ACHN (cell line): ENCODE measurements around the gene EMID1.
A peak's percentile ranks its signal among the peaks of the same experiment; 100 is the strongest.
"Not testable (repeated sequence)": the region's sequence is repeated elsewhere in the genome, so short reads cannot be mapped to it uniquely, and the experiment has no call there.

Source experiments
- DNase-seq: peaks from one replicate; pipeline ENCODE4 v3.0.0-alpha.2; 2015
- in situ Hi-C: cut with HindIII; loops from 2 replicates; pipeline ENCODE4 v1.10.0; 2017; ENCODE audit warnings: low sequenced_read_pairs, low pct_ligation_motif_present, low pct_unique_long_range_greater_than_20kb

EMID1 gene

DNA sequence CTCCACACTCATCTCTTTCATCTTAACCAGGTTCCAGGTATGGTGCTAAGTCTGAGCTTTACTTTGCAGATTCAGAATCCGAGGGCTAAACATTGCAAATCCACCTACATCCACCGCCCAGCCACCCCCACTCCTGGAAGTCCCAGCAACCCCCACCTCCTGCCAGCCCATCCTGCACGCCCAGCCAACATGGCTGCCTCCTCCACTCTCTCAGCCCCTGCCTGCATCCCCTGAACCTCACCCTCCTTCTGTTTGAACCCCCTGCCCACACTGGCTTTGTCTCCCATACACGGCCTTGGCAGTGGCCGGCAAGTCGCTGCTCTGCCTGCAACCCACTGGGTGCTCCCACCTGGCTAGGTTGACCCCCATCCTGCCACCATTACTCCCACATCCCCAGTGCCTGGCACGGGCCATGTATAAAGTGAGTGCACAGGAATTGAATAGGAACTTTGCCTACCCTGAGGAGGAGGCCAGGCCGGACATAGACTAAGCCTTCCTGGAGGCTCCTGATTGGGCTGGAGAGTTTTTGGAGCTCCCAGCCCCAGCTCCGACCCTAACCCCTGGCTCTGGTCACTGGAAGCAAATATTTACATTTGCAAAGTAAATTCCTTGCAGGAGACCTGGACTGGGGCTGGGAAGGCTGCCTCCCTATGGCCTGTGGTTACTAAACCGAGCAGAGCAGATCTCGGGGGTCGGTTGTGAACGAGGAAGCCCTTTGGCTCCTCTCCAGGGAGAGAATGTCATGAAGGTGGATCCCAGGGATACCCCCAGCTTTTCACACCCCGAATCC is 14.4 kb downstream of the EMID1 start:
- in situ Hi-C loops = no loop called here
- no peak for DNase-seq

DNA sequence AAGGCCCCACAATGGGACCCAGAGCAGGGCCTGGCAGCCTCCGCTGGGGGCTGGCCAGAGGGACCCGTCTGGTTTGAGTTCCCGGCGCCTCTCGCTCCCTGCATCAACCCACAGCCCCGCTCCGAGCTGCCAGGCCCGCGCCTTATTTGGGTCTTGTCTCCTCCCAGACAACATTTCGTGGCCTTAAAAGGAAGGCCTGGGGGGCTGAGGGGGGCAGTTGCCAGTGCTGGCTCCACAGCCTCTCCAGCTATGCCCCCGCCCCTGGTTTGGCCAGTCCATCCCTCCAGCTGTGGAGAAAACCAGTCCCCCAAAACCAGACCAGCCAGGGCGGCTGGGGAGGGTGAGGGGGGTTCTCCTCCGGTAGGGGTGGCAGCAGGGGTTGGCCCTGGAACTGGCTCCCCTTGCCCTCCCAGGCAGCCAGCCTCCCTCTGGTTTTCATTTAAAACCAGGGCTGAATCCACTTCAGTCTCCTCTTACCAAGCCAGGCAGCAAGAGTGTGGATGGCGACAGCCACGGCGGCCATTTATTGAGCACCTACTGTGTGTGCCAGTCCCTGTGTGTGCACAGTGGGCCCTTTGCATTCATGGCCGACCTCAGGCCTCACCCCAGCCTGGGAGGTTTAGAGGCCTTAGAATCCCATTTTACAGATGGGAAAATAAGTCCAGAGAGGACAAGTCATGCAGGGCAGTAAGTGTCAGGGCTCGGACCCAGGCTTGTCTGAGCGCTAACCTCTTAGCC is 18.6 kb downstream of the EMID1 start:
- in situ Hi-C loops = no loop called here
- no peak for DNase-seq

DNA sequence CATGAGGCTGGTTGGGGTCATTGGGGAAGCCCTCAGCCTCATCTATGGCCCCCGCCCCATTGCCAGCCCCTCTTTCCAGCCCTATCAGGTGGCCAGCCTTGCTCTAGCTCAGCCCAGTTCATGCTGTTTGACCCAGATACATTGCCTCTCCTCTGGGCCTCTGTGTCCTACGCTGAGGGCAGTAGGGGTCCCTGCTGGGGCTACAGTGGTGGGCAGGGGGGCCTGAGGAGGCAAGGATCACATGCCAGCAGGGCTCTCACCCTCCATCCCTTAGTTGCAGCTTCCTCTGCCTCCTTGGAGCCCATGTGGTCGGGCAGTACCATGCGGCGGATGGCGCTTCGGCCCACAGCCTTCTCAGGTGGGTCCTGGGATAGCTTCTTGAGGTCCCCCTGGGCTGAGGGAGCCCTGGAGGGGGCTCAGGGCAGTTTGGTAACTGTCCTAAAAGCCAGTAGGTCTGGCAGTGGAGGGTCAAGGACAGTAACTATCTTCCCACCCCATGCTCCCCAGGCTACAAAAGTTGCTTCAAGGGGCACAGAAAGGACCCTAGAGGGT is 19.2 kb downstream of the EMID1 start:
- no peak for DNase-seq
- in situ Hi-C loops = no loop called here

DNA sequence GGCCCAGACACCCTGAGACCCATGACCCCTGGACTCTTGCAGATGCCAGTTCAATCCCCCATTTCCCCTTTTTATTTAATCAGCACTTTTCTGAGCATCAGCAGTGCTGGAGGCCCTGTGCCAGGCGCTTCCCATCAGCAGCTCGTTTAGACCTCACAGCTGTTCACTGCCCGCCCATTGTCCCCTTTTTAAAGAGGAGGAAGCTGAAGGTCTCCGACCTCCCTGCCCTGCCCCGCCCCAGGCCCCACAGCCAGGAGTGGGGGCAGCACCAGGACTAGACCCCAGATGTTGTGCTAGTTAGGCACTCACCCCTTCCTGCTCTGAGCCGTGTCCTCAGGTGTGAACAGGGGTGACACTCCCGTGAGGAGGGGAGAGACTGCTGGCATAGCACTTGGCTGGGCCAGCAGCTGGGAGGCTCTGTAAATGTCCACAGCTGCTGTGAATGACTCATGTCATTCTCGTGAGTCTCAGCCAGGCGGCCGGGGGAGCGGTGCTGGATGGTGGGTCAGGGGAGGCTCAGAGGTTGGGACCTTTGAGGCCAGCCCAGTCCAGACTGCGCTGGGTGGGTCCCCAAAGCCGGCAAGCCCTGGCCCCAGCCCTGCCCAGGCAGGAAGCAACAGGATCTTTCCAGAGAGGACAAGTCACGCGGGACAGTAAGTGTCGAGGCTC is 19.9 kb downstream of the EMID1 start:
- in situ Hi-C loops = no loop called here
- DNase-seq = no peak

DNA sequence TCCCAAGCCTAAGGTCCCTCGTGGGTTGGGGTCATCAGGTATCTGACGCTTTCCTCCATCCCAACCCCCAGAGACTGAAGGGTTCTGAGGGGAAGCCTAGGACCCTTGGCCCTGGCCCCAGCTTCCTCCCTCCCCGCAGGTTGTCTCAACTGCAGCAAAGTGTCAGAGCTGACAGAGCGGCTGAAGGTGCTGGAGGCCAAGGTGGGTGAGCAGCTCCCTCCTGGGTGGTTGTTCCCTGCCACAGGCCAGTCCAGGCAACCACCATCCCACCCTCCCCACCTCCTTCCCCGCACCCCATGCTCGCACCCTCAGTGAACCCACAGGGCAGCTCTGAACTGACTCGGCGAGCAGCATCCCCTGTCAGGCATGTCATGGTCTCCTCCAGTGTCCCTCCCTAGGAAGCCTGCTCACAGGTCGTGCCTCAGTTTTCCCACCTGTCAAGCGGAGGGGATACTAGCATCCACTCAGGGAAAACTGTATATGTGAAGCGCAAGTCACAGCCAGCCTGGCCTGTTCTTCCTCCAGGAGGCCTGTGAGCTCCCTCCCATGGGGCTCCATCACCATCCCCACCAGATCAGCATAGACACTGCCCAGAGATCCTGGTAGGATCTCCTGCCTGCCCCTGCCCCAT is 20.8 kb downstream of the EMID1 start:
- no peak for DNase-seq
- in situ Hi-C loops = no loop called here

DNA sequence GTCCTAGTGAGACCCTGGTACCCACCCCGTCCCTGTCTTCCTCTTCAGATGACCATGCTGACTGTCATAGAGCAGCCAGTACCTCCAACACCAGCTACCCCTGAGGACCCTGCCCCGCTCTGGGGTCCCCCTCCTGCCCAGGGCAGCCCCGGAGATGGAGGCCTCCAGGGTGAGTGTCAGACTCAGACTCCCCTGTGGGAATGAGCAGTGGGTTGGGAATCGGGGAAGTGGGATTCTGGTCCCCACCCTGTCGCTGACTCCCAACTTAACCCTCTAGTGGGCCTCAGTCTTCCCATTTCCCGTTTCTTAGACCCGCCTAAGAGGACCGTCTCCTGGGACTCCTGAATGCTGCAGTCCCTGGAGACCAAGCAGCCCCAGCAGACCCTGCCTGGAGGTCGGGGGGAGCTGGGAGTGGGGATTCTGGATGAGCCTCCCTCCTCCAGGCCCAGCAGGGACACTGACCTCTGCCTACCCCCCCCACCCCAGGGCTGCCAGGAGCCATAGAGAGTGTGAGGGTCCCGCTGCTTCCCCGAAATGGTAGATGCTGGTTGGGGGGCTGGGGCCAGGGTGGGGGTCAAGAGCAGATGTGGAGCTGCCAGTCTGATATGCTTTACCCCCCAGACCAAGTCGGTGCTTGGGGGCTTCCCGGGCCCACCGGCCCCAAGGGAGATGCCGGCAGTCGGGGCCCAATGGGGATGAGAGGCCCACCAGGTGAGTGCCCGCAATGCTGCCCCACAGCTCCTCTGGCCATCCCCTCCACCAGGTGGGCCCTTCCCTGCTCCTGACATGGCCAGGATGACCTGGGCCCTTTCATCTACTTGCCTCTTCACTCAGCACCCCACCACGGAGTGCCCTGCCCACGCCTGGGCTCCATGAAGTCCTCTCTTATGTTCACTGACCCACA is 25.5 kb downstream of the EMID1 start:
- in situ Hi-C loops = no loop called here

DNA sequence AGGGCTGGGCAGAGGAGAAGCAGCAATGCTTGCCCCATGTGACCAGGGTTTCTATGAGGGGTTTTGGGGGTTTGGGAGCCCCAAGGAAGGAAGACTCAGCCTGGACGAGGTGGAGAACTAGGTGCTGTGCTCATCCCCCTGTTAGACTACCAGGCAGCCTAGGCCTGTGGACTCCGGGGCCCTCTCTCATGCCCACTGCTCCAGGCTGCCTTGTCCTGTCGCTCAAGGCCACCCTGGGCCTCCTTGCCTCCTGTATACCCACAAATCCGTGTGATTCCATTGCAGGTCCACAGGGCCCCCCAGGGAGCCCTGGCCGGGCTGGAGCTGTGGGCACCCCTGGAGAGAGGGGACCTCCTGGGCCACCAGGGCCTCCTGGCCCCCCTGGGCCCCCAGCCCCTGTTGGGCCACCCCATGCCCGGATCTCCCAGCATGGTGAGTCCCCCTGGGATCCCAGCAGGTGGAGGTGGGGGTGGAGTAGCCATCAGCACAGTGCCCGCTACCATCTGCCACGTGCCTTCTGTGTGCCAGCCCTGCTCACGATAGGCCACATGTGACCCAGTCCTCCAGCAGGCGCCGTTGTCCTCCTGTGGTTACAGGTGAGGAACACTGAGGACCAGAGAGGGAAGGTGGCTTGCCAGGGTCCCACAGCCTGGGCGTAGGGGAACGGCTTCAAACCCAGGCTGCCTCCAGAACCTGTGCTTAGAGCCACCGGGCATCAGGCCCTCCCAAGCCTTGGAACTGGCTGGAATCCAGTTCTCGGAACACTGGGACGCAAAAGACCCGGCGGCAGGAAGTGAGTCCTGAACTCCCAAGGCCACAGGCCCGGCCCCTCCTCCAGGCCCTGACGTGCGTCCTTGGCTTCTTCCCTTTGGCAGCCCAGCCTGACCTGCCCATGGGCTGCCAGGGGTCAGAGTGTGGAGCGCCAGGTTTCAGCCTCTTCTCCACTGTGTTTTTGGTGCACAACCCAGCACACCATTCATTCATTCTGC is 26.6 kb downstream of the EMID1 start:
- no peak for DNase-seq
- in situ Hi-C loops = no loop called here

More for the DNA sequence above, 25.5 kb downstream of the EMID1 start:
- no peak for DNase-seq

DNA sequence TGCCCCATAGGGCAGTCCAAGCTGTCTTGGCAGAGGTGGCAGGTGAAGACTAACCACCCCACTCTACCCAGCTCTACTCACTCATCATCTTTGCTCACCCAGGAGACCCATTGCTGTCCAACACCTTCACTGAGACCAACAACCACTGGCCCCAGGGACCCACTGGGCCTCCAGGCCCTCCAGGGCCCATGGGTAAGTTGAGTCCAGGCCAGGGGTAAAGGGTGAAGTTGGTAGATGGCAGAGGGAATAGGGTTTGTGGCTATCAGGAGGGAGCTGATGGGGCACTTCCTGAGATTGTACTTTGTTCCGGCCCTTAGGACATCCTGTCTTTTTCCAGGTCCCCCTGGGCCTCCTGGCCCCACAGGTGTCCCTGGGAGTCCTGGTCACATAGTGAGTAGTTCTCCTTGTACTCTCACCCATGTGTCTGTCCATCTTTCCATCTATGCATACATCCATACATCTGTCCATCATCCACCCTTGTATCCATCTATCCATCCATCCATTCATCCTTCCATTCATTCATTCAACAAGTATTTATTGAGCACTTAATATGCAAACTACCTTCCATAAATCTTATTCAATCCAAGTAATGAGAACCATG is 27.7 kb downstream of the EMID1 start:
- DNase-seq = no peak
- in situ Hi-C loops = no loop called here

DNA sequence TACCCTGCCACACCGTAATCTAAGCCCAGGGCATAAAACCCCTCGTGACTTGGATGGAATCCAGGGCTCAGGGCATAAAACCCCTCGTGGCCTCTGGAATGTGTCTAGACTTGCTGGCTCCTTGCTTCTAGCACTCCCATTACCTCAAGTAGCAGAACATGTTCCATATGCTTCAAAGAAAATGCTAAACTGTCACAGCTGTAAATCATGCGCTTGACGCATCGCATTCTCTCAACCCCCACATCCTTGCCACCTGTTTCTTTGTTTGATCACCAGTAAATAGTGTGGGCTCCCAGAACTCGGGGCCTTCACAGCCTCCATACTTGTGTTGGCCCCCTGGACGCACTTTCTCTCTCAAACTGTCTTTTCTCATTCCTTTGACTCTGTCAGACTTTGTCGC is 34.8 kb downstream of the EMID1 start:
- DNase-seq, in situ Hi-C loops: not testable (repeated sequence)

DNA sequence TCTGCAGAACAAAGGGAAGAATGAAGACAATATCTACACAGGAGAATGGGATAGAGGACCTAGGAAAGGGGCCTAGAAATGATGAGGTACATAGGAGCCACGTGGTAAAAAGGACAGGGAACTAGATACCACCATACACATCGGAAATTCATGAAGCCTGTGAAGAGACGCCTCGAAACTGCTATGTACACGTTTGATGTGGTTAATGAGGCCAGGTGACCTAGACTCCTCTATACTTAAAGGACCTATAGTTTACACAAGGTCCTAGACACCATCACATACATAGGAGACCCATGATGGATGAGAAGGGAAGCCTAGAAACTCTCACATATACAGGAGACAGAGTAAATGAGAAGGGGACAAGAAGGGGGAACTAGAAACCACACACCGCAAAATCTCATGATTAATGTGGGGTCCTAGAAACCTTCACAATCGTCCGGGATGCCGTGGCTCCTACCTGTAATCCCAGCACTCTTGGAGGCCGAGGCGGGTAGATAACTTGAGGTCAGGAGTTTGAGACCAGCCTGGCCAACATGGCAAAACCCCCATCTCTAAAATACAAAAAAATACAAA is 38.3 kb downstream of the EMID1 start:
- no peak for DNase-seq
- in situ Hi-C loops = no loop called here

DNA sequence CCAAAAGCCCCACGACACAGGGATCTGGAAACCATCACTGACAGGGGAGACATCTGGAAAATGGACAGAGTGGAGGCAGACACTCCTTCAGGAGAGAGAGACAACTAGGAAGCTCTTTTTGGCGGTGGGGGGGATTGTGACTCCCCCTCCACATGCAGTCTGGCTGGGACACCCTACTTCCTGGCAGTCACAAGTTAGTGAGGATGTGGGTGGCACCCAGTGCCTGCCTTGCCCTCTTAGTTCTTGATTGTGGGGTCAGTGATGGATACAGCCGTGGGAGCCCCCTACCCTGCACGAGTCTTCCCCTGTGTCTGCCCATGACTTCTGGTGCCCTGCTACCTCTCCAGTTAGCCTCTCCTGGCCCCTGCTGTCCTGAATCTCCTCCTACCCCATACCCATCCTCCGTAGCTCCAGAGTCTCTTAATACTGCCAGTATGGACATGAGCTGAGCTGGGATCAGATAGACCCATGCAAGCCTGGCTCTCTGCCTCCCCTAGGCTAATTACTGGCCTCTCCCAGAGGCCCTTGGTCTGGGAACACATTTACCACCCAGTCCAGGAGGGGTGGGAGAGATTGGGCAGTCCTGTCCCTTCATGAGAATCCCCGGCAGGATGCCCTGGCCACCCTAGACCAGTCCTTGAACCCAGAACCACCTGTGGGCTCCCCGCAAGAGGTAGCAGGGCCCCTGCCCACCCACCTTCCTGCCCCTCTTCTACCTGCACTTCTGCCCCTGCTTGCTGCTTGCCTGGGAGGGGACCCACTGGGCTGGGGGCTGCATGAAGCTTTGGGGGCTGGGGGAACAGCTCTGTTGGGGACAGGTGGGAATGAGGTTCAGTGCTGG is 39.3 kb downstream of the EMID1 start:
- no peak for DNase-seq
- in situ Hi-C loops = no loop called here

DNA sequence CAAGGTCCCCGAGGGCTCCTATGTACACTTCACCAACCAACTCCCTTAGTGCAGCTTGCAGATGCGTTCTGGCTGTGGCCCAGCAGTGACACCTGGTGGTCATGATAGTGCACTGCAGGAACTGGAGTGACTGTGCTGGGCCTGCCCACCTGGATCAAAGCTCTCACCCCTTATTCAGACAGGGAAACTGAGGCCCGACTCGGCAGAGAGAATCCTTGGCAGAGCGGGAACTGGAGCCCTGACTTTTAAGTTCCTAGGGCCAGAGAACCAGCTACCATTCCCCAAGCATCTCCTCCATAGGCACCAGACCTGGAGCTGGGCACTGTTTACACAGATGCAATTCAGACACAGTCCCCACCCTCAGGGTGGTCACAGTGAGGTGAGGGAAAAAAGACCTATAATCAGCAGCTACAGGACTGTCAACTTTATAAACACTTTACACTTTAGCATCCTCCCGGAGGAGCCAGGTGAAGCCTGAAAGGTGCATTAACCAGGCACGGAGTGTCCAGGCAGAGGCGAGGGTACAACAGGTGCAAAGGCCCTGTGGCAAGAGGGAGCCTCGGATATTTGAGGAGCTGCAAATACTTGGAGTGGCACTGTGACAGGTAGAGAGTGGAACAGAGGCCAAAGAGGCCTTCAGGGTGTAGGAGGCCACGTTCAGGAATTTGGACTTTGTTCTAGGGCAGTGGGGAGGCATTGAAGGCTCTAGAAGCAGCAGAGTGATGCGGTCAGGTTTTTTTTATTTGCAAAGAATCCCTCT is 40.1 kb downstream of the EMID1 start:
- in situ Hi-C loops = no loop called here
- DNase-seq = peak; percentile 47

DNA sequence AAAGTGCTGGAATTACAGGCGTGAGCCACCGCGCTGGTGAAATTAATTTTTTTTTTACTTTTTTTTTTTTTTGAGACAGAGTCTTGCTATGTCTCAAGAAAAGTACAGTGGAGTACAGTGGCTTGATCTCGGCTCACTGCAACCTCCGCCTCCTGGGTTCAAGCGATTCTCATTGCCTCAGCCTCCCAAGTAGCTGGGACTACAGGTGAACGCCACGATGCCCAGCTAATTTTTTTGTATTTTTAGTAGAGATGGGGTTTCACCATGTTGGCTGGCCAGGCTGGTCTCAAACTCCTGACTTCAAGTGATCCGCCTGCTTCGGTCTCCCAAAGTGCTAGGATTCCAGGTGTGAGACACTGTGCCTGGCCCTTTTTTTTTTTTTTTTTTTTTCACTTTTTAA is 42.2 kb downstream of the EMID1 start:
- DNase-seq, in situ Hi-C loops: not testable (repeated sequence)

DNA sequence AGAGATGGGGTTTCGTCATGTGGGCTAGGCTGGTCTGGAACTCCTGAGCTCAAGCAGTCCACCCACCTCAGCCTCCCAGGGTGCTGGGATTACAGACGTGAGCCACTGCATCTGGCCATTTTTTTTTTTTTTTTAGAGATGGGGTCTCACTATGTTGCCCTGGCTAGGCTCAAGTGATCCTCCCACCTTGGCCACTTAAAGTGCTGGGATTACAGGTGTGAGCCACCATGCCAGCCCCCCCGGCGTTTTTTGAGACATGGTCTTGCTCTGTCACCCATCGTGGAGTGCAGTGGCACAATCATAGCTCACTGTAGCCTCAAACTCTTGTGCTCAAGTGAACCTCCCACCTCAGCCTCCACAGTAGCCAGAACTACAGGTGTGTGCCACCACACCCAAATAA is 45.6 kb downstream of the EMID1 start:
- no peak for DNase-seq
- in situ Hi-C loops = no loop called here
